ENCODE results near the gene MACROD1. TPM values are rescaled to one million over a fixed set of nuclear protein-coding genes. Genes with fewer than 3 reads are reported as not detected.

MACROD1 gene
- total RNA-seq, 1 donor from 2014 or later = 20.6 TPM

DNA sequence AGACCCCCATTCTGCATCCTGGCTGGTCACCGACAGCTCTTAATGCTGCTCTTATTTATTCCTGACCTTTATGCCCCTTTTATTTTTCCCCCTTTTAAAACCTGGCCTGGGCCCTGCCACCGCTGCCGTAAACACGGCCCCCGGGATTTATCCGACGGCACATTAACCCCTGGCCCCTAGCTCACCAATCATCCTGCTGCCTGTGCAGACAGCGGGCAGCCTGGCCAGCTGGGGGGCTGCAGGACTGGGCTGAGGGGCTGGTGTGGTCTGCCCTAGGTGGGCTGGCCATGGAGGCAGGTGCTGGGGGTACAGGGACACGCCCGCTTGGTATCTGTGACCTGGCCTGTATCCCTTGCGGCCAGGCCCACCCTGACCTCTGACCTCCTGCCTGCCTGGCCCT is 151.6 kb downstream of the MACROD1 start:
- TF ChIP-seq, protein P1, sequence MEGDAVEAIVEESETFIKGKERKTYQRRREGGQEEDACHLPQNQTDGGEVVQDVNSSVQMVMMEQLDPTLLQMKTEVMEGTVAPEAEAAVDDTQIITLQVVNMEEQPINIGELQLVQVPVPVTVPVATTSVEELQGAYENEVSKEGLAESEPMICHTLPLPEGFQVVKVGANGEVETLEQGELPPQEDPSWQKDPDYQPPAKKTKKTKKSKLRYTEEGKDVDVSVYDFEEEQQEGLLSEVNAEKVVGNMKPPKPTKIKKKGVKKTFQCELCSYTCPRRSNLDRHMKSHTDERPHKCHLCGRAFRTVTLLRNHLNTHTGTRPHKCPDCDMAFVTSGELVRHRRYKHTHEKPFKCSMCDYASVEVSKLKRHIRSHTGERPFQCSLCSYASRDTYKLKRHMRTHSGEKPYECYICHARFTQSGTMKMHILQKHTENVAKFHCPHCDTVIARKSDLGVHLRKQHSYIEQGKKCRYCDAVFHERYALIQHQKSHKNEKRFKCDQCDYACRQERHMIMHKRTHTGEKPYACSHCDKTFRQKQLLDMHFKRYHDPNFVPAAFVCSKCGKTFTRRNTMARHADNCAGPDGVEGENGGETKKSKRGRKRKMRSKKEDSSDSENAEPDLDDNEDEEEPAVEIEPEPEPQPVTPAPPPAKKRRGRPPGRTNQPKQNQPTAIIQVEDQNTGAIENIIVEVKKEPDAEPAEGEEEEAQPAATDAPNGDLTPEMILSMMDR (IDR thresholded peaks at IDR 0.05) = no peak
- no peaks in the 10 kb centered on the region for H3K36me3 Mint-ChIP-seq (ENCODE audit: low read depth)
- no peak overlapping the region for H3K27ac Mint-ChIP-seq (ENCODE audit: unreplicated experiment)
- no peak for DNase-seq (ENCODE audit: low spot score)
- H3K4me3 Mint-ChIP-seq (ENCODE audit: unreplicated experiment) = no peak overlapping the region
- H3K27me3 Mint-ChIP-seq (ENCODE audit: low read depth) = no peaks in the 10 kb centered on the region
- no peaks in the 10 kb centered on the region for H3K9me3 Mint-ChIP-seq (ENCODE audit: low read depth)
- H3K4me1 Mint-ChIP-seq (ENCODE audit: low read depth) = no peaks in the 10 kb centered on the region

DNA sequence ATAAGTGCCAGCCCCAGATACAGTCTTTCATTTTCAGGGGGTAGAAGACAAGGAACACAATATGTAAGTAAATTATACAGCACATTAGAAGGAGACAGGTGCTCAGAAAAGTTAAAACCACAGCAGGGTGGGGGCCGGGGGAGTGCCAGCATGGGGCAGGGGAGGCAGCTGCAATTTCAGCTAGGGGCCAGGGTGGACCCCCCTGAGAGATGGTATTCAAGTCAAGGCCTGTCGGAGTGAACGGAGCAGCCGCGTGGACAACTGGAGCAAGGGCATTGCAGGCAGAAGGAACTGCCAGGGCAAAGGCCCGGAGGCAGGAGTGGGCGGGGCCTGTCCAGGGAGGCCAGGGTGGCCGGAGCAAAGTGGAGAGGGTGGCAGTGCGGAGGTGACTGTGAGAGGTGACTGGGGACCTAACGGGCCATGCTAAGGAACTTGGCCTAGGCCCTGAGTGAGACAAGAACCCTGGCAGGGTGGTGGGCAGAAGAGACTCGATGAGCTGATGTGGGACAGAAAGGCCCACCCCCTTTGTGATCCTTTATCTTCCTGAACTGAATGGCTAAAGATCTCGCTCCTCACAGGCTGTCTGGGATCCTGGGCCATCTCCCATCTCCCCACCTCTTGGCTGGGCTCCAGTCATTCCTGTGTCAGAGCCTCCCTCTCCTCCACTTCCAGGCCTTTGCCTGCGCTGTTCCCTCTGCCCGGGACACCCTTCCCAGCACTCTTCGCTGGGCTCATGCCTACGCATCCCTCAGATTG is 152.6 kb downstream of the MACROD1 start:
- Mint-ChIP-seq H3K27ac (ENCODE audit: unreplicated experiment) (no peak overlapping the region), H3K36me3 (ENCODE audit: low read depth) (no peaks in the 10 kb centered on the region), H3K9me3 (ENCODE audit: low read depth) (no peaks in the 10 kb centered on the region), H3K27me3 (ENCODE audit: low read depth) (no peaks in the 10 kb centered on the region), H3K4me1 (ENCODE audit: low read depth) (no peaks in the 10 kb centered on the region), H3K4me3 (ENCODE audit: unreplicated experiment) (no peak overlapping the region)
- DNase-seq (ENCODE audit: low spot score) = no peak
- TF ChIP-seq, protein P1 (IDR thresholded peaks at IDR 0.05) = no peak

DNA sequence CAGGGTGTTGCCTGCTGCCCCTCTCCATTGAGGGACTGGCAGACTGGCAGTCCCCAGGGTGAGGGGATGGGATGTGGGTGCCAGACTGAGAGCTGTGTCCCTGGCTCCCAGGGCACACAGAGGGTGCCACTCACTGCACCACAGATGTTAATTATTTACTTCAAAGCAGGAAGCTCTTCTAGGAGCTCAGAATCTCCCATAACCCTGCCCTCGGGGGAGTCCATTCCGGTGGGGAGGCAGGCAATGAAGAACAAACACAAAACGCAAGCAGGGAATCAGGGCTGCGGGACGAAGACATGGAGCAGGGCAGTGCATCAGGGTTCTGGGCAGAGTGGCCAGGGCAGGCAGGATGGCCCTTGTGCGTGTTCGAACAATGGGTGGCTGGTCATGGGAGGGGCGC is 154.5 kb downstream of the MACROD1 start:
- Mint-ChIP-seq H3K9me3 (ENCODE audit: low read depth) (no peaks in the 10 kb centered on the region), H3K36me3 (ENCODE audit: low read depth) (no peaks in the 10 kb centered on the region), H3K4me3 (ENCODE audit: unreplicated experiment) (no peak overlapping the region), H3K27ac (ENCODE audit: unreplicated experiment) (no peak overlapping the region), H3K4me1 (ENCODE audit: low read depth) (peaks cover 15% of the 10 kb centered on the region), H3K27me3 (ENCODE audit: low read depth) (no peaks in the 10 kb centered on the region)
- DNase-seq (ENCODE audit: low spot score) = peak; percentile 88
- TF ChIP-seq, protein P1 (IDR thresholded peaks at IDR 0.05) = no peak

DNA sequence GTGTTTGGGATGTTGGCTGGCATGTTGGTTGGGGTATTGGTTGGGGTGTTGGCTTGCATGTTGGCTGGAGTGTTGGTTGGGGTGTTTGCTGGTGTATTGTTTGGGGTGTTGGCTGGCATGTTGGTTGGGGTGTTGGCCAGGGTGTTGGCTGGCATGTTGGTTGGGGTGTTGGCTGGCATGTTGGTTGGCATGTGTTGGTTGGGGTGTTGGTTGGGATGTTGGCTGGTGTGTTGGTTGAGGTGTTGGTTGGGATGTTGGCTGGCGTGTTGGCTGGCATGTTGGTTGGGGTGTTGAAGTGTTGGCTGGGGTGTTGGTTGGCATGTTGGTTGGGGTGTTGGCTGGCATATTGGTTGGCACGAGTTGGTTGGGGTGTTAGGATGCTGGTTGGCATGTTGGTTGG is 155.1 kb downstream of the MACROD1 start:
- TF ChIP-seq, protein P1 (IDR thresholded peaks at IDR 0.05) = no peak
- Mint-ChIP-seq H3K27ac (ENCODE audit: unreplicated experiment) (no peak overlapping the region), H3K36me3 (ENCODE audit: low read depth) (no peaks in the 10 kb centered on the region), H3K4me1 (ENCODE audit: low read depth) (peaks cover 15% of the 10 kb centered on the region), H3K4me3 (ENCODE audit: unreplicated experiment) (no peak overlapping the region), H3K9me3 (ENCODE audit: low read depth) (no peaks in the 10 kb centered on the region), H3K27me3 (ENCODE audit: low read depth) (no peaks in the 10 kb centered on the region)
- DNase-seq (ENCODE audit: low spot score) = no peak

DNA sequence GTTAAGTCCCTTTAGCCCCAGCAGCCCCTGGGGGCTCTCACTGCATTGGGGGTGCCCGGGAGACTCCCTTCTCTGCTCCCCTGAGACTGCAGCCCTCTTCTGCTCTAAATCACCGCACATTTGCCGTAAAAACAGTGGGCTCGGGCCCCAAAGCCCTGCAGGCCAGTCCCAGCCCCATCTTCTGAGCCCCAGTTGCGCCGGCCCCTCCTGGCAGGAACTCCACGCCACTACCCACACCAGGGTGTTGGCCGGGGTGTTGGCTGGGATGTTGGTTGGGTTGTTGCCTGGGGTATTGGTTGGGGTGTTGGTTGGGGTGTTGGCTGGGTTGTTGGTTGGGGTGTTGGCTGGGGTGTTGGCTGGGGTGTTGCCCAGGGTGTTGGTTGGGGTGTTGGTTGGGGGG is 156.2 kb downstream of the MACROD1 start:
- Mint-ChIP-seq H3K4me1 (ENCODE audit: low read depth) (peaks cover 15% of the 10 kb centered on the region), H3K27me3 (ENCODE audit: low read depth) (no peaks in the 10 kb centered on the region), H3K27ac (ENCODE audit: unreplicated experiment) (no peak overlapping the region), H3K9me3 (ENCODE audit: low read depth) (no peaks in the 10 kb centered on the region), H3K36me3 (ENCODE audit: low read depth) (no peaks in the 10 kb centered on the region), H3K4me3 (ENCODE audit: unreplicated experiment) (no peak overlapping the region)
- TF ChIP-seq, protein P1 (IDR thresholded peaks at IDR 0.05) = no peak
- DNase-seq (ENCODE audit: low spot score) = no peak

Data from chondrocyte (in vitro differentiated cells).